NCI-H2107 treated with DMSO at 0.1 percent for 48 hours (cell line): ENCODE measurements around the gene PKP2.

Experiments used
- DNase-seq: peaks from one replicate; lab custom pipeline; 2025; ENCODE audit not compliant: unreplicated experiment; lab: John Stamatoyannopoulos, UW

Gene PKP2

DNA sequence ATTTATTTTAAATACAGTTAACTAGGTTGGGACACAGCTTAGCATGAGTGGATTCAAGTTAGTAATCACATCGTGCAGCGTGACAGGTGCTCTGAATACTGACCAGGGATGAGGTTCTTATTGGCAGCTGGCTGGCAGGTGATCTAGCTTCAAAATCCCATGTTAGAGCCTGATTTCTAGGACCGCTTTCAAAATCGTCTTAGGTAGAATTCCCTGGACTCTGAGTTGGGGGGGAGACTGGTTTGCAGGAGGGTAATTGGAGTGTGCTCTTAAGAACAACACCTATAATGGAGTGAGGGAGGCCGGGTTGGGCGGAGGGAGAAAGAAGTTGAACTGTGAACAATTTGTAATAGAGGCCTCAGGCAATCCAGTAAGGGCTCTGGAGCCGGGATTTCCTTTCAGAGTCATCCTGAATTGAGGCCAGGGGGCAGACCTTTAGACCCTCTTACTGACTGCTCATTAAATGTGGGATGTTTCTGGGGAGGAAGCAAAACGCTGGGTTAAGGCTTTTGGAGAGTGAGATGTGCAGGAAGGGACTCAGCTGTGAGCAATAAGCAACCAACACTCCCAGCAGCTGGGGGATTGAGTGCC is 140.0 kb downstream of the PKP2 start:
- no peak for DNase-seq

DNA sequence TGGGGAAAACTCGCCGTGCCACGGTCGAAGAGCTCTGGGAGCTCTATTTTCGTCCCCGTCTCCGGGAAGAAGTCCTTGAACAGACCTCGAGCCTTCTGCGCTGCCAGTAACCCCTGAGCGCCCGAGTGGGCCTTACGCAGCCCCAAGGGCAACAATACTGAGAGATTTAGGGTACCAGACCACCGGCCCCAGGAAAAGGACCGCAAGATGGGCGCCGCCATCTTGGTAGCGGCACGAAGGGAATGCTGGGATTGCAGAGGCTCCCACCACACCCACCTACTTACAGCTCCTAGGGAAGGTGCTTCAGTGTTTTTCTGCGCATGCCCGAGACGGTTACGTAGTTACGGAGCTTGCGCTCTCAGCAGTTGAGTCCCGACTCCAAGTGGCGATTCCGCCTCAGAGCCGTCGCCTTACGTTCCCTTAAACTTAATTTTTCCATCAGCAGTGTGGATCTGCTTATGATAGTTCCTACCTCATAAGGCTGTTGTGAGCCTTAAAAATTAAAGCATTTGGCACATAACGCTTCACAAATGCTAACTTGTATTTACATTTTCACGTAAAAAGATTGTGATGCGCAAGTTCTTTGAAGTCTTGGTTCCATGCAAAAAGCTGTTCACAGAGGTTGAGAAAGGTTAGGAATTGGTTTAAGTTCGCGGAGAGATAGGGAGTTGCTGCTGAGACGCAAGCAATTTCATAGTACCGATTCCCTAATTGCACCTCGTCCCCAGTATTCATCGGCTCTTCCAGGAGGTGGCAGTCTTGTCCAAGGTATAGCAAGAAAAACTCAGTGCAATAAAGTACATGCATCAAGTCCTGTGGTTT is 140.7 kb downstream of the PKP2 start, which contains the start of gene YARS2:
Gene YARS2, minus strand, starts transcription at position 244 of the 822 bp plus-strand sequence. Its CDS starts 23 bp downstream, at position 221.
- DNase-seq: peak; percentile 95

- DNase-seq: peak; percentile 35
Observed at GRCh38 chr12:32755051-32755653, 141.4 kb downstream of the PKP2 start.

GRCh38 chr12:32754111-32754510 is 142.5 kb downstream of the PKP2 start:
- no peak for DNase-seq

GRCh38 chr12:32753605-32754004 is 143.0 kb downstream of the PKP2 start:
- no peak for DNase-seq

GRCh38 chr12:32743264-32743663 is 153.3 kb downstream of the PKP2 start:
- DNase-seq: no peak

DNA sequence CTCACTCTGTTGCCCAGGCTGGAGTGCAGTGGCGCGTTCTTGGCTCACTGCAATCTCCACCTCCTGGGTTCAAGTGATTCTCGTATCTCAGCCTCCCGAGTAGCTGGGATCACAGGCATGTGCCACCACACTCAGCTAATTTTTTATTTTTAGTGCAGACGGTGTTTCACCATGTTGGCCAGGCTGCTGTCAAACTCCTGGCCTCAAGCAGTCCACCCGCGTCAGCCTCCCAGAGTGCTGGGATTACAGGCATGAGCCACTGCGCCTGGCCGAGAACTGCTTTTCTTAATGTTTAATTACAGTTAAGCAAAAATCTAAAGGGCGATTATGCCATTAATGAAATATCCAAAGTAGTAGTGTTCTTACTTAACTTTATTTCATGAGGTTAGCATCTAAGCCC is 154.4 kb downstream of the PKP2 start:
- DNase-seq: no peak
